ENCODE measurements around the gene FARSA. TPM values are rescaled to one million over a fixed set of nuclear protein-coding genes. Genes with fewer than 3 reads are reported as not detected.
"Not testable (repeated sequence)": the region's sequence is repeated elsewhere in the genome, so short reads cannot be mapped to it uniquely, and the experiment has no call there.

FARSA gene
- polyA plus RNA-seq, 1 donor (not counting 4 experiments of a cell fraction or from before 2014, with no cell fraction given) = 30.9 TPM

GRCh38 chr19:12918253-12918652 is 15.3 kb downstream of the FARSA start:
- H3K36me3 ChIP-seq (ENCODE audit: control insufficient read depth in 2 of 2, extremely low read depth in 1 of 2, insufficient read depth in 2 of 2, low read length in 2 of 2) = peaks cover 7 to 9% of the 10 kb centered on the region in 2 experiments
- dilution Hi-C loops (cut with MboI; ENCODE audit: extremely low pct_ligation_motif_present, low sequenced_read_pairs) = no loop called here
- TF ChIP-seq EZH2 (IDR thresholded peaks at IDR 0.05; ENCODE audit: low read length) (no peak), CTCF (optimal IDR thresholded peaks at IDR 0.05 in 1 of 3, IDR thresholded peaks at IDR 0.05 in 1 of 3, conservative IDR thresholded peaks at IDR 0.05 in 1 of 3; ENCODE audit: extremely low read depth in 1 of 3, insufficient read depth in 2 of 3, low read length in 3 of 3) (no peak)
- peaks cover 6% of the 10 kb centered on the region for H3K4me1 ChIP-seq (ENCODE audit: control insufficient read depth, extremely low read depth, insufficient read depth, low read length)
- FAIRE-seq = no peak
- no peak for DNase-seq (ENCODE audit: low read depth, low spot score)
- H3K27me3 ChIP-seq (ENCODE audit: control insufficient read depth, extremely low read depth, insufficient read depth, low read length) = no peaks in the 10 kb centered on the region
- no peak overlapping the region for H3K4me3 ChIP-seq (ENCODE audit: control insufficient read depth in 2 of 3, extremely low read depth in 1 of 3, insufficient read depth in 2 of 3, low read depth in 1 of 3, low read length in 3 of 3)
- no peak overlapping the region for H3K27ac ChIP-seq (ENCODE audit: control insufficient read depth, insufficient read depth, low read length)
- H4K20me1 ChIP-seq (ENCODE audit: control insufficient read depth, extremely low read depth, insufficient read depth, low read length) = no peaks in the 10 kb centered on the region
- H3K79me2 ChIP-seq (ENCODE audit: control insufficient read depth, insufficient read depth, low read length) = no peaks in the 10 kb centered on the region
- no peak overlapping the region for H3K4me2 ChIP-seq (ENCODE audit: control insufficient read depth, extremely low read depth, insufficient read depth, low read depth, low read length)
- no peak overlapping the region for H3K9ac ChIP-seq (ENCODE audit: control insufficient read depth, extremely low read depth, insufficient read depth, low read length)
- no peaks in the 10 kb centered on the region for H3K9me1 ChIP-seq (ENCODE audit: control insufficient read depth, extremely low read depth, insufficient read depth, low read length)
- no peak overlapping the region for H2AFZ ChIP-seq (ENCODE audit: control insufficient read depth, low read length)
- no peaks in the 10 kb centered on the region for H3K9me3 ChIP-seq (ENCODE audit: control insufficient read depth, low read depth, low read length)

- H3K9me1 ChIP-seq (ENCODE audit: control insufficient read depth, extremely low read depth, insufficient read depth, low read length); H3K79me2 ChIP-seq (ENCODE audit: control insufficient read depth, insufficient read depth, low read length); H3K9ac ChIP-seq (ENCODE audit: control insufficient read depth, extremely low read depth, insufficient read depth, low read length); dilution Hi-C loops (cut with MboI; ENCODE audit: extremely low pct_ligation_motif_present, low sequenced_read_pairs); H4K20me1 ChIP-seq (ENCODE audit: control insufficient read depth, extremely low read depth, insufficient read depth, low read length); H3K27me3 ChIP-seq (ENCODE audit: control insufficient read depth, extremely low read depth, insufficient read depth, low read length); H3K9me3 ChIP-seq (ENCODE audit: control insufficient read depth, low read depth, low read length); H3K27ac ChIP-seq (ENCODE audit: control insufficient read depth, insufficient read depth, low read length); H2AFZ ChIP-seq (ENCODE audit: control insufficient read depth, low read length); H3K4me2 ChIP-seq (ENCODE audit: control insufficient read depth, extremely low read depth, insufficient read depth, low read depth, low read length); H3K4me3 ChIP-seq (ENCODE audit: control insufficient read depth in 2 of 3, extremely low read depth in 1 of 3, insufficient read depth in 2 of 3, low read depth in 1 of 3, low read length in 3 of 3); DNase-seq (ENCODE audit: low read depth, low spot score); FAIRE-seq; H3K36me3 ChIP-seq (ENCODE audit: control insufficient read depth in 2 of 2, extremely low read depth in 1 of 2, insufficient read depth in 2 of 2, low read length in 2 of 2): not testable (repeated sequence)
- peaks cover 12% of the 10 kb centered on the region for H3K4me1 ChIP-seq (ENCODE audit: control insufficient read depth, extremely low read depth, insufficient read depth, low read length)
Observed at GRCh38 chr19:12915860-12916259, 17.7 kb downstream of the FARSA start.
